Activated T-helper 1 cell treated with anti-CD3 and anti-CD28 coated beads, Interleukin-12 subunit alpha, Interleukin-12 subunit beta, Interleukin-2, Interleukin-4 antibody, amounts not matched to agents 30 ng/mL and 10 ng/mL and 1 ng/mL, durations not matched to agents 14 hours and 24 hours and 36 hours (primary cell): ENCODE measurements around the gene ATP10A. TPM values are rescaled to one million over a fixed set of nuclear protein-coding genes. Genes with fewer than 3 reads are reported as not detected.

Source experiments
- DNase-seq: peaks from one replicate; pipeline ENCODE4 v3.0.0; 2021; ENCODE audit warnings: low spot score
- H3K27ac Mint-ChIP-seq: one replicate; pipeline ENCODE4 v1.8.0; 2021; ENCODE audit warnings: mild to moderate bottlenecking, mixed read lengths
- H3K27me3 Mint-ChIP-seq: one replicate; pipeline ENCODE4 v1.8.0; 2022; ENCODE audit warnings: mild to moderate bottlenecking, moderate library complexity, mixed read lengths; ENCODE audit not compliant: insufficient read depth
- H3K36me3 Mint-ChIP-seq: one replicate; pipeline ENCODE4 v1.8.0; 2021; ENCODE audit warnings: low read depth, mixed read lengths
- H3K4me1 Mint-ChIP-seq: one replicate; pipeline ENCODE4 v1.8.0; 2021; ENCODE audit warnings: low read depth, mixed read lengths
- H3K4me3 Mint-ChIP-seq: one replicate; pipeline ENCODE4 v1.8.0; 2021; ENCODE audit warnings: mild to moderate bottlenecking, moderate library complexity, mixed read lengths
- H3K9me3 Mint-ChIP-seq: one replicate; pipeline ENCODE4 v1.8.0; 2021; ENCODE audit warnings: mixed read lengths
- intact Hi-C: fragments of 100-400 bp; cut with micrococcal nuclease; formaldehyde crosslinking; loops from one replicate; pipeline ENCODE4 v1.15.1; 2024
- total RNA-seq: library from RNA; stranded (reverse); gene quantifications from 2 replicates; pipeline ENCODE4 v1.2.3, GENCODE V29; 2022

ATP10A gene
- total RNA-seq, 1 donor from 2014 or later, result 42.8 TPM

DNA sequence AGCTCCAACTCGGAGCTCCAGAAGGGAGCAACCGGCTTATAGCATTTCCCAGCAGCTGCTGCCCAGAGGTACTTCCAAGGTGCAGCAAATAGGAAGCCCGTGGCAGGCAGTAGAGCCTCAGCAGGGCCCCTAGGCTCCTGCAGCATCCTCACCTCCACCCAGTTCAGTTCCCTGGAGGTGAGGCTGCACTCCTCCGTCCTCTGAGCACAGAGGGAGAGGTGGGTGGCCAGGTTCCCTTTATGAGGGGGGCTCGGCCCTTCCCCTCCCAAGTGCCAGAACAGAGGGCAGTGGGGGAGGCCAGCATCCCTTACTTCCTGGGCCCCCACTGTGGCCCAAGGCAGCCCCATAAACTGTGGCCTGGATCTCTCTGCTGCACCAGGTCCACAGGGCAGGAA lies 150.2 kb downstream of the ATP10A start:
- peaks cover 8% of the 10 kb centered on the region for H3K36me3 Mint-ChIP-seq
- H3K27me3 Mint-ChIP-seq, result no peaks in the 10 kb centered on the region
- H3K27ac Mint-ChIP-seq, result no peak overlapping the region
- no peak overlapping the region for H3K4me3 Mint-ChIP-seq
- no peaks in the 10 kb centered on the region for H3K9me3 Mint-ChIP-seq
- intact Hi-C loops, result no loop called here
- no peaks in the 10 kb centered on the region for H3K4me1 Mint-ChIP-seq
- DNase-seq, result no peak

DNA sequence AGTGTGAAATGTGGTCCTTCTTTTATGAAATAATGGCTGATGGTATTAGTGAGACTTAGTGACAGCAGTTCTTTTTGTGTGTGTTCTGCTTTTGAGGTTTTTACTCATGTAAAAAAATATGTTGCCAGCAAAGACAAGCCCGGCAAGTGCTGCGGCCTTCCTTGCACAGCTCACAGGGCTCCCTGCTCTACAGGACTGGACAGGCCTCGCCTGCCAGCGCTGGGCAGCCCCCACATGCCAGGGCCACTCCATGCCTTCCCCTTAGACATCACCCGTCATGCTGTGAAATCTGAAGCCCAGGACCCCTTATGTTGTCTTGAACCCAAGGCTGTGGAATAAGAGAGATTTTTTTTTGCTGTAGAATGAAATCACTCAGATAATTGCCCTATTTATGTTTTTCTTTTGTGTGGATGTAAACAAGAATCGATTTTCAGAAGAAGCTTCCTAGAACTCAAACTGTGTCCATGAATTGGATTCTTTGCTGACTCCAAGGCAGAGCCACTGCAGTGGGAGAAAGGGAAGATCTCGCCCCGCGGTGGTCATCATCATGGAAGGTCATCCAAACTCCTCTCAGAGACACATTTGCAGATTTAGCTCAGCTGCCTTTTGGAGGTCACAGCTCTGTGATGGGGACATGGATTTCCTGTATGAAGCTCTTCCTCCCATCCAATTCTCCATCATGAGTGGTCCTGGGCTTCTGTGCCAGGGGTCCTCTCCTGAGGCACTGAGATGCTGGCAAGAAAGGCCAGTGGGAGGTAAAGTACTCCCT lies 150.8 kb downstream of the ATP10A start:
- H3K36me3 Mint-ChIP-seq, result peaks cover 8% of the 10 kb centered on the region
- H3K27me3 Mint-ChIP-seq, result no peaks in the 10 kb centered on the region
- H3K4me1 Mint-ChIP-seq, result no peaks in the 10 kb centered on the region
- DNase-seq, result no peak
- H3K9me3 Mint-ChIP-seq, result no peaks in the 10 kb centered on the region
- H3K4me3 Mint-ChIP-seq, result no peak overlapping the region
- intact Hi-C loops, result no loop called here
- H3K27ac Mint-ChIP-seq, result no peak overlapping the region

DNA sequence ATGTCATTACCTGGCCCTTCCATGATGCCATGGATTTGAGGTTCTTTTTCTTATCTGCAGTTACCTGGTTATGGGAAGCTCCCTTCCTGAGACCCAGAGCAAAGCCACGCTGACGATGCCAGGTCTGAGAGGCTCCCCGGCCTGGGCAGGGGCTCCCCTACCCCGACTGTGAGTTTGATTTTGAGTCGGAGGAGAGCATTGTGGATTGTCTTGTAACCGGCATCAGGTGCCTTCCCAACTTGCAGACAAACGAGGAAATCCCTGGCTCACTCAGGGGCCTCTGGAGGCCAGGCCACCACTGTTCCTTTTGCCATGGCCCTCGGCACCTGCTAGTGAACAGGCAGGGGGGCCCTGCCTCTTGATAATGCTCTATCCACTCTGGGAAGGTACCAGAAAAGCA lies 151.4 kb downstream of the ATP10A start:
- H3K27ac Mint-ChIP-seq, result no peak overlapping the region
- H3K4me1 Mint-ChIP-seq, result no peaks in the 10 kb centered on the region
- no peaks in the 10 kb centered on the region for H3K9me3 Mint-ChIP-seq
- no peaks in the 10 kb centered on the region for H3K27me3 Mint-ChIP-seq
- intact Hi-C loops, result no loop called here
- H3K36me3 Mint-ChIP-seq, result peaks cover 8% of the 10 kb centered on the region
- no peak for DNase-seq
- no peak overlapping the region for H3K4me3 Mint-ChIP-seq

DNA sequence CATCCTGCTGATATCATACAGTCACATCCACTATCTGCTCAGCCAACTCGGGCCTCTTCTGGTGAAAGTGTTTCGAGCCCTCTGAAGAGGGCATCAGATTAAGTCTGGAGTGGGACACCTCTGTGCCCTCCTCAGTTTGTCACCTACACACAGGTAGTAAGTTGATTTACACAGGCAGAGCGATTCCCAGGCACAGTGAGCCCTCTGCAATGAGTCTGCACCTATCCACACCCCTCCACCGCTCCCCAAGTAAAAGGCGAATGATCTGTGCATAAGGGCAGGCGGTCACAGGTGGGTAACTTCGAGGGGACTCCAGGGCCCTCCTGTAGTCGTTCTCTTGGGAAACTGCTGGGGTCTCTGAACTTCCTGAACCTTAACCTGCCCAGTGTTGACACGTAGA lies 152.0 kb downstream of the ATP10A start:
- intact Hi-C loops, result no loop called here
- no peak for DNase-seq
- H3K9me3 Mint-ChIP-seq, result no peaks in the 10 kb centered on the region
- H3K4me3 Mint-ChIP-seq, result no peak overlapping the region
- H3K27me3 Mint-ChIP-seq, result no peaks in the 10 kb centered on the region
- H3K4me1 Mint-ChIP-seq, result no peaks in the 10 kb centered on the region
- H3K27ac Mint-ChIP-seq, result no peak overlapping the region
- peaks cover 8% of the 10 kb centered on the region for H3K36me3 Mint-ChIP-seq

DNA sequence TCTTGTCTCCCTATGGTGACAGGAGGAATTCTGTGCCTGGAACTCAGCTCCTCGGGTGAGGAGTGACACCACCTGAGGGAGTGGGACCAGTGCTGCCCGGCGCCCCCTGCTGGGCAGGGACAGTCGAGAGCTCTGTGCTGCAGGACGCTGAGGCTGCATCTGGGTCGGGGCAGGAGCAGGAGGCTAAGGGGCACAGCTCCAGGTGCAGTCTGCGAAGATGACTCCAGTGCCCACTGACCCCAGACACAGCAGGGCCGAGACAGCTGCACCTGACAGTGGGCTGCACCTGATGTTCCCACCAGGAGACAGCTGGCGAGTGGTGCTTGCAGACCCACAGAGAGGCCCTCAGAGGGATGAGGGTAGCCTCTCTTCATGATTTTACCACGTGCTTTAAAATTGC lies 152.9 kb downstream of the ATP10A start:
- no peaks in the 10 kb centered on the region for H3K4me1 Mint-ChIP-seq
- H3K36me3 Mint-ChIP-seq, result peaks cover 13% of the 10 kb centered on the region
- H3K4me3 Mint-ChIP-seq, result no peak overlapping the region
- intact Hi-C loops, result no loop called here
- no peak overlapping the region for H3K27ac Mint-ChIP-seq
- peak; percentile 15 for DNase-seq
- H3K27me3 Mint-ChIP-seq, result no peaks in the 10 kb centered on the region
- H3K9me3 Mint-ChIP-seq, result no peaks in the 10 kb centered on the region

DNA sequence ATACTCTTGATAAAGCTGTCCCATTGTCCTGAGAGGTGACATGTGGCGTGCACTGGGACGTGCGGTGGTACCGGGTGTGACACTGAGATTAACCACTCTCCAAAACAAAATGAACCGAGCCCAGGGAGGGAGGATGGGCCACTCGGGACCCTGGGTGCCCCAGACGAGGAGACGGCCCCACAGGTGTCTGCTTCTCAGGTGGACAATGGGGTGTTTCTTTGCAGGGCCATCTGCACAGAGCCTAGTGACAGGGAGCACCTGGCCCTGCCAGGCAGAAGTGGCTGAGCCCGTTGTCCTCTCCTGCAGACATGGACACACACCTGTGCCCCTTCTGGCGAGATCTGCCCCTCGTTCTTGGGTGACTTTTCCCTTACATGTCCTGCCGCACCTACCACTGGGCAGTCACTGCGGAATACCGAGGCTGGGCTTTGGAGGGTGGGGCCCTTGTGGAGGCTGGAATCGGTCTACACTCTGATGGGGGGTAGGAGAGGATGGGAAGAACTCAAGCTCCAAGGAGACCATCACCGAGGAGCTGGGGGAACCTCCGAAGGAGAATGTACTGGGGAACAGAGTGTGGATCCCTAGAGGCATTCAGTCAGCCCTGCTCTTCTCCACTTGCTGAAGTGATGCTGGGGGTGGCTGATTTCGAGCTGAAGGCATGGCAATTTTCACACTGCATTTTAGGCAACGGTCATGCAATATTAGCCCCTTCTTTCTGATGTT lies 153.5 kb downstream of the ATP10A start:
- Mint-ChIP-seq H3K27me3 (no peaks in the 10 kb centered on the region), H3K4me3 (no peak overlapping the region), H3K36me3 (peaks cover 15% of the 10 kb centered on the region), H3K27ac (no peak overlapping the region), H3K4me1 (no peaks in the 10 kb centered on the region), H3K9me3 (no peaks in the 10 kb centered on the region)
- intact Hi-C loops, result no loop called here
- DNase-seq, result no peak

DNA sequence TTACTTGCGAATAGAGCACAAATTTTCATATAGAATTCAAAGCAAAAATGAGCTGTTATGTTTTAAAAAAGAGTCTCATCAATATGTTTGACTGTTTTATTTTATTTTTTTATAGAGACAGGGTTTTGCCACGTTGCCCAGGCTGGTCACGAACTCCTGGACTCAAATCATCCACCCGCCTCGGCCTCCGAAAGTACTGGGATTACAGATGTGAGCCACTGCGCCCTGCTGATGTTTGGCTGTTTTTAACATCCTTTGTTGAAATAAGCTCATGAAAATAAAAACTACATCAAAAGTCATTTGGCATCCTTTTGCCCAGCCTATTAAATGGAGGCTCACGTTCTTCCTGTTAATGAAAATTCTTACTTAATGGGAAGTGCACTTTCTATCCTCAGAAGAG lies 154.7 kb downstream of the ATP10A start:
- Mint-ChIP-seq H3K9me3 (no peaks in the 10 kb centered on the region), H3K27ac (no peak overlapping the region), H3K4me1 (no peaks in the 10 kb centered on the region), H3K36me3 (peaks cover 15% of the 10 kb centered on the region), H3K27me3 (no peaks in the 10 kb centered on the region), H3K4me3 (no peak overlapping the region)
- intact Hi-C loops, result no loop called here
- no peak for DNase-seq

DNA sequence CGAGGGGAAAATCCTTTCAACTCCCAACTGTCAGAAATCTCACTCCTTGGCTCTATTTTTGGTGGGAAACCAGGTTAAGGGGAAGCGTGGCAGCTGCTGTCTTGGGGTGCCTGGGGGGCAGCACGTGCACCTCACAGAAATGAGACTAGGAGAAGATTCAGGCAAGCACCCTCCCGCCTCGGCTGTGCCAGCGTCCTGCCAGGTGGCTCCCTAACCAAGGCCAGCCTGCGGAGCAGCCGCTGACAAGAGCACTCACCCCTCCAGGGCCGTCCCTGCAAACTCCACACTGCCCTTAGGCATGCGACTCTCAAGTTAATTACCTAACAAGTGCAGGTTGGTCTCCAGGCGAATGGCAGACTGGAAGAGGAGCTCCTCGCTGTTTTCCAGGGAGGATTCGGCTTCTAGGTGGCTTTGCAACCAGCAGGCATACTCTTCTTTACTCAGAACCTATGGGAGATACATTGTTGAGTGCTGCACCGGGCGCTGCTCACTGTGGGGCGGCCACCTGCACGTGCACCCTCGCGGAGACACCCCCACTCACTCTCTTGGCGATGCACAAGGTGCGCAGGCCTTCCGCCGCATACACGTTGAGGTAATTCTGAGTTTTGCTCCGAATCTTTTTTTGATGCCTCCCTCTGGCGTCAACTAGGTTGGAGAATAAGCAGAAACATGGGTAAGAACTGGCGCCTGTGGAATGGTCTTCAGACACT lies 155.3 kb downstream of the ATP10A start:
- Mint-ChIP-seq H3K27me3 (no peaks in the 10 kb centered on the region), H3K9me3 (no peaks in the 10 kb centered on the region), H3K4me3 (no peak overlapping the region), H3K27ac (no peak overlapping the region), H3K4me1 (no peaks in the 10 kb centered on the region), H3K36me3 (peaks cover 15% of the 10 kb centered on the region)
- DNase-seq, result no peak
- intact Hi-C loops, result no loop called here

DNA sequence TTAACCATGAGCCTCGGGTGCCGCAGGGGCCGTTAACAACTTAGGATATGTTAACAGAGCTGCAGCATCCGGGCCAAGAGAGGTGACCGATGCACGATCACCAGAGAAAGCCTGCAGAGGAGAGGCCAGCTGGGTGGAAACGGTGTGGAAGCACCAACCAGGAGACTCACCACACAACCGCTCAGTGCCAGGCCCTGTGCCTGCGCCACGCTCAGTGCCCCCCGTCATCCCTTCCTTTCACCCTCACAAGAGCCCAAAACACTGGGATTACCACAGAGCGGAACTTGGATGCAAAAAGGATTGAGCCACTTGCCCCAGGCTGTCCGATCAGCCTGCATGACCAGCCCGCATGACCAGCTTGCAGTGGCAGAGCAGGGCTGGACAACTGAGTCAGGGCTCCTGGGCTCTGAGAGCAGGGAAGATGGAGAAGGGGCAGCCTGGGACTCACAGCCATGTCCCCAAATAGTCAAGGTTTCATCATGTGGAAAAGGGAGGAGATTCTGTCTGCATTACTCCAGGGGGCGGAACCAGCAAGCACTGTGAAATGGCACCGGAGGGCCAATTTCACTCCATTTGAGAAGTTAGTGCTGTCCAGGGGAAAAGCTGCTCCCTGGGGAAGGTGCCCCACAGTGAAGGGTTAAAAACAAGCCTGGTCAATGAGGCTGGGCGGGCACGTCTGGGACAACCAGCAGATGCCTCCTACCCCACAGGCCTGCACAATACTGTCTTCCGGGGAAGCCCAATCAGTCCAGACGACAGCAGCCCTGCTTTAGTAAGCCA lies 156.8 kb downstream of the ATP10A start:
- Mint-ChIP-seq H3K27me3 (no peaks in the 10 kb centered on the region), H3K9me3 (no peaks in the 10 kb centered on the region), H3K27ac (no peak overlapping the region), H3K4me3 (no peak overlapping the region), H3K4me1 (no peaks in the 10 kb centered on the region), H3K36me3 (peaks cover 11% of the 10 kb centered on the region)
- DNase-seq, result no peak
- intact Hi-C loops, result no loop called here

DNA sequence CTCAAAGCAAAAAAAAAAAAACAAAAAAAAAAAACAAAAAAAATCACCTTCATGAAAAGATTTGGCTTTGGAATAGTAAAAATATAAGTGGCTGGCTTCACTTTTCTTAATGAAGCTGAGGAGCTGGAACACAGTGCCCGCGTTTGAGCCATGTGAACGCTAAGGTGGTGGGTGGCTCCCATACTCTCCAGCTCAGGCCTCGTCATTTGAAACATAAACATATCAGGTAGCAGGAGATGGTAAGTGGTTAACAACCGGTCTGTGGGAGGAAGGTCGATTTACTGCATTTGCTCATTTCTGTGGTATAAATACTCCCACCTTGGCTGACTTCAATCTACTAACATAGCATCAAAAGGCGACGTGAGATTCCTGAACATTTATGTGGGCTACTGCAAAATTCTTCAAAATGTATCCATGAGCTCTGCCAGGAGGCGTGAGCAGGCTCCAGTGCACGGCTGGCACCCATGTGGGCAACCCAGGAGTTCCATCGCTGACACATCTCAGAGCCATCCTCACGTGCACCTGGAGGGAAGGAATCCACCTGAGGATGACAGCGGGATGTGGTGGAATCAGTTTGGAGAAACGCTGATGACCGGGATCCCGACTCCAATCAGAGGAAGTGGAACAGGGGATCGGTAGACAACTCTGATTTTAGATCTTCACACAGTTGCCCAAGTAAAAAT lies 157.6 kb downstream of the ATP10A start:
- DNase-seq, result no peak
- peaks cover 12% of the 10 kb centered on the region for H3K36me3 Mint-ChIP-seq
- H3K4me3 Mint-ChIP-seq, result no peak overlapping the region
- no peaks in the 10 kb centered on the region for H3K9me3 Mint-ChIP-seq
- intact Hi-C loops, result no loop called here
- no peak overlapping the region for H3K27ac Mint-ChIP-seq
- H3K27me3 Mint-ChIP-seq, result no peaks in the 10 kb centered on the region
- H3K4me1 Mint-ChIP-seq, result no peaks in the 10 kb centered on the region

DNA sequence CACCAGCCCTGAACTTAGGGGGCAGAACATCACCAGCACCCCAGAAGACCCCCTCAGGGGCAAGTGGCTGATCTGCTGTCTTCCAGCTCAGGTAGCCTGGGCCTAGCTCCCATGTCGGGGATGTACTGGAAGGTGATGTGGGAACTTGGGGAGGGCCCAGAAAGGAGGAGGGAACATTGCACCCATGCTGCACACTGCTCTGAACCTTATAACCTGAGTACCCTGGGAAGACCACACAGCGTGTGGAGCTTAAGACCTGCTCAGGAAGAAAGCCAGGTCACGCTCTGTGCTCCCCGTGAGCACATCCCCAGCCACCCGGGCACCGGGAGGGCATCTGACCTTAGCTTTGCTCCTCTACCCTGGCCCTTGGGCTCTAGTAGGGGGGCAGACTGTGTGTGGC lies 159.4 kb downstream of the ATP10A start:
- peaks cover 18% of the 10 kb centered on the region for H3K36me3 Mint-ChIP-seq
- no peak overlapping the region for H3K27ac Mint-ChIP-seq
- intact Hi-C loops, result no loop called here
- H3K9me3 Mint-ChIP-seq, result no peaks in the 10 kb centered on the region
- no peaks in the 10 kb centered on the region for H3K4me1 Mint-ChIP-seq
- no peak overlapping the region for H3K4me3 Mint-ChIP-seq
- H3K27me3 Mint-ChIP-seq, result no peaks in the 10 kb centered on the region
- no peak for DNase-seq

DNA sequence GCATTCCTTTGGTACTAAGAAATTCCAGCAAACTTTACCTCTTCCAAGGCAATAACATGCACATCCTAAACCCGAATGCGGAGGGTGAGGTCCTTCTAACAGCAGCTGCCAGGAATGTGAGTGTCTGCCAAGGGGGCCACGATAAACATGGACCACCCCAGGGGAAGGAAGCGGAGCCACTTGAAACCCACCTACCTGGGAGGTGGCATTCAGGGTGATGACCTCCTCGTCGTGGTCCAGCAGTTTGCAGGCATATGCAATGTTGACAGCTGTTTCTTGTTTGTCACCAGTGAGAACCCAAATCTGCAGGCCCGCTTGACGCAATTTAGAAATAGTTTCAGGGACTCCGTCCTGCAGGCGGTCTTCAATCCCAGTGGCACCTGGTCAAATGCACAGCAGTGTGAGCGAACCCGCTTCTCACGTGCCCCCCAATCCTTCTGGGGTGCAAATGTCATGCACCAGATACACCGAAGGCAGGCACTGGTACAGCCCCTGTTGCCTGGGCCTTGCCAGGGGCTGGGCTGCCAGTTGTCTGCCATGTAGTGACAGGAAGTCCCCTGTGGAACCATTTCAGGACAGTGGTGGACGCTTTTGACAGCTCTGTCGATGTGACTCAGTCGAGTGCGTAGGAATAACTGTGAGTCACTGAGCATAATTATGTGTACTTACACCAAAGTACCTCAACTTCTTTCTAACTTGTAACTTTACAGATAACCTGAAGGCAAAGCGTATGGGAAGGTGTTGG lies 161.2 kb downstream of the ATP10A start:
- Mint-ChIP-seq H3K27ac (no peak overlapping the region), H3K36me3 (peaks cover 24% of the 10 kb centered on the region)

More for the DNA sequence above, 161.2 kb downstream of the ATP10A start:
- no peaks in the 10 kb centered on the region for H3K4me1 Mint-ChIP-seq
- H3K9me3 Mint-ChIP-seq, result no peaks in the 10 kb centered on the region
- H3K27me3 Mint-ChIP-seq, result no peaks in the 10 kb centered on the region
- DNase-seq, result no peak
- intact Hi-C loops, result no loop called here
- no peak overlapping the region for H3K4me3 Mint-ChIP-seq
